DND-41 (cell line): ENCODE data around the gene FAM209B.

Experiments
- ATAC-seq: fragments of 200-7000 bp; cut with Tn5 transposase; 3 replicates; pipeline ENCODE4 v1.9.1; 2021; ENCODE audit warnings: low read depth; ENCODE audit not compliant: insufficient read depth
- DNase-seq: peaks from one replicate; pipeline ENCODE4 v3.0.0-alpha.2; 2020
- H2AFZ ChIP-seq: 2 replicates; pipeline ENCODE4 v1.6.0; 2012; ENCODE audit warnings: low read depth, low read length
- H3K27ac ChIP-seq: 2 replicates; pipeline ENCODE4 v1.5.1; 2012; ENCODE audit warnings: low read length, inconsistent platforms
- H3K27me3 ChIP-seq: fragments of 200-600 bp; sonication (generic); 2 replicates; pipeline ENCODE4 v1.6.0; 2012; ENCODE audit warnings: low read length, mild to moderate bottlenecking, inconsistent platforms; ENCODE audit not compliant: insufficient read depth, poor library complexity
- H3K36me3 ChIP-seq: 2 replicates; pipeline ENCODE4 v1.5.1; 2012; ENCODE audit warnings: low read length, inconsistent platforms; ENCODE audit not compliant: insufficient read depth
- H3K4me1 ChIP-seq: 2 replicates; pipeline ENCODE4 v1.5.1; 2012; ENCODE audit warnings: mild to moderate bottlenecking, low read length; ENCODE audit not compliant: insufficient read depth
- H3K4me2 ChIP-seq: 2 replicates; pipeline ENCODE4 v1.6.0; 2012; ENCODE audit warnings: mild to moderate bottlenecking, moderate library complexity, low read length, inconsistent platforms; ENCODE audit not compliant: insufficient read depth
- H3K4me3 ChIP-seq, 2 experiments: fragments of 200-600 bp in 1 of 2; shearing (Covaris generic) in 1 of 2; 2 replicates each; pipeline ENCODE4 v1.5.1; 2012 to 2016; ENCODE audit warnings: inconsistent platforms in 2 of 2, low read length in 2 of 2, mild to moderate bottlenecking in 2 of 2, low read depth in 1 of 2, moderate library complexity in 1 of 2
- H3K79me2 ChIP-seq: 2 replicates; pipeline ENCODE4 v1.6.0; 2012; ENCODE audit warnings: low read length, inconsistent platforms; ENCODE audit not compliant: insufficient read depth
- H3K9ac ChIP-seq: 2 replicates; pipeline ENCODE4 v1.6.0; 2012; ENCODE audit warnings: low read depth, mild to moderate bottlenecking, inconsistent platforms, low read length, moderate library complexity
- H3K9me3 ChIP-seq: 2 replicates; pipeline ENCODE4 v1.5.1; 2012; ENCODE audit warnings: low read length, moderate library complexity, mild to moderate bottlenecking, inconsistent platforms; ENCODE audit not compliant: insufficient read depth, severe bottlenecking
- H4K20me1 ChIP-seq: 2 replicates; pipeline ENCODE4 v1.6.0; 2012; ENCODE audit warnings: low read length; ENCODE audit not compliant: insufficient read depth
- CTCF ChIP-seq: IDR thresholded peaks from 2 replicates; pipeline ENCODE4 v1.5.1; 2012; ENCODE audit warnings: borderline replicate concordance, low read length, moderate library complexity, mild to moderate bottlenecking; ENCODE audit not compliant: poor library complexity, severe bottlenecking; ENCODE audit errors: extremely low read depth
- EZH2 ChIP-seq: IDR thresholded peaks from 3 replicates; pipeline ENCODE4 v1.6.1; 2012; ENCODE audit warnings: borderline replicate concordance, low read depth, mild to moderate bottlenecking, moderate library complexity, low read length, inconsistent platforms; ENCODE audit not compliant: severe bottlenecking

FAM209B gene

DNA sequence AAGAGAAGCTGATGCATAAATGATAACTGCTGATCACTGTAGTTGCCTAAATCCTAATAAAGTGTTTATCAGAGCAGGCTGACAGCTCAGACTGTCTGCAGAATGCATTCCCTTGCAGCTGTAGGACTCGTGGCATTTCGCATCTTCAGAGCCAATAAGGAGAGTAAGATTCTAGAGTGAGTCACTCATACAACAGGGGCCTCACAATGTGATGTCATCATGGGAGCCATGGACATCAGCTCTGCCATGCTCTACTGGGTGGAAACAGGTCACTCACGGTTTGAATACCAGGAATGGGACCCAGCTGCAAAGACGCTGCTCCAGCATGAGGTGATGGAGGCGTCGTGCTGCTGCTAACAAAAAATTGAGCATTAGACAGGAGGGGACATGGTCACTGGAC is 7.4 kb downstream of the FAM209B start:
- H2AFZ ChIP-seq: no peak overlapping the region
- H3K36me3 ChIP-seq: no peaks in the 10 kb centered on the region
- no peak overlapping the region for H3K4me3 ChIP-seq
- H3K27me3 ChIP-seq: no peaks in the 10 kb centered on the region
- TF ChIP-seq EZH2: no peak
- TF ChIP-seq CTCF: no peak
- no peak overlapping the region for H3K9ac ChIP-seq
- no peak overlapping the region for H3K27ac ChIP-seq
- no peaks in the 10 kb centered on the region for H4K20me1 ChIP-seq
- DNase-seq (no peak), ATAC-seq (no peak)
- no peaks in the 10 kb centered on the region for H3K9me3 ChIP-seq
- H3K4me2 ChIP-seq: no peak overlapping the region
- no peaks in the 10 kb centered on the region for H3K79me2 ChIP-seq
- H3K4me1 ChIP-seq: no peaks in the 10 kb centered on the region

GRCh38 chr20:56542489-56543030 is 9.5 kb downstream of the FAM209B start:
- no peaks in the 10 kb centered on the region for H3K79me2 ChIP-seq
- H3K36me3 ChIP-seq: no peaks in the 10 kb centered on the region
- no peak overlapping the region for H3K9ac ChIP-seq
- H3K27ac ChIP-seq: no peak overlapping the region
- no peaks in the 10 kb centered on the region for H3K9me3 ChIP-seq
- no peak for TF ChIP-seq EZH2
- no peak for TF ChIP-seq CTCF
- no peak overlapping the region for H3K4me2 ChIP-seq
- no peaks in the 10 kb centered on the region for H3K4me1 ChIP-seq
- ATAC-seq (no peak), DNase-seq (no peak)
- no peaks in the 10 kb centered on the region for H4K20me1 ChIP-seq
- H3K27me3 ChIP-seq: no peaks in the 10 kb centered on the region
- H3K4me3 ChIP-seq: no peak overlapping the region
- no peak overlapping the region for H2AFZ ChIP-seq

DNA sequence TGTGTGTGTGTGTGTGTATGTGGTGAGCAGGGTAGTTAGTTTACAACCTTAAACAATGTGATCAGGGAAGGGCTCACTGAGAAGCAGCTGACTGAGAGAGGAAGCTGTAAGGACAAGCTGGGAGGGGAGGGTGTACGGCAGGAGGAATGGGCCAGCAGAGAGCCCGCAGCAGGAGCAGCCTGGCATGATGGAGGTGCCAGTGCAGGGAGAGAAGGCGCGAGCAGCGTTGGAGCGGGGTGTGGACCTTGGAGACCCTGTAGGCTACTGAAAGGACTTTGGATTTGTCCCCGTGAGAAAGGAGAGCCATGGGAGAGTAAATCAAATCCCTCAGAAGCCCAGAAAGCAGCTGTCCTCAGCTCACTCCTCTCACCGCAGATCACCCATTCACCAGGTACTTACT is 18.5 kb downstream of the FAM209B start:
- ATAC-seq: no peak
- H3K4me3 ChIP-seq: no peak overlapping the region
- no peak overlapping the region for H3K27ac ChIP-seq
- TF ChIP-seq CTCF (no peak), EZH2 (no peak)
- H3K27me3 ChIP-seq: peaks cover 4% of the 10 kb centered on the region
- no peak for DNase-seq
- H3K4me1 ChIP-seq: no peaks in the 10 kb centered on the region
- H3K36me3 ChIP-seq: no peaks in the 10 kb centered on the region
- H3K4me2 ChIP-seq: no peak overlapping the region
- H3K9ac ChIP-seq: no peak overlapping the region
- H3K79me2 ChIP-seq: no peaks in the 10 kb centered on the region
- H3K9me3 ChIP-seq: no peaks in the 10 kb centered on the region
- H2AFZ ChIP-seq: no peak overlapping the region
- peaks cover 3% of the 10 kb centered on the region; the same call in 1 of the 2 replicates for H4K20me1 ChIP-seq
